A204.1 (cell line): ENCODE results near the gene NR3C2.

ENCODE experiments used
- FAIRE-seq: peaks from 2 replicates; lab custom pipeline; 2012; peaks lifted over from hg19 to GRCh38; lab: Jason Lieb, UNC

NR3C2 gene

GRCh38 chr4:148435654-148436406, 6.4 kb downstream of the NR3C2 start:
- FAIRE-seq, result no peak

DNA sequence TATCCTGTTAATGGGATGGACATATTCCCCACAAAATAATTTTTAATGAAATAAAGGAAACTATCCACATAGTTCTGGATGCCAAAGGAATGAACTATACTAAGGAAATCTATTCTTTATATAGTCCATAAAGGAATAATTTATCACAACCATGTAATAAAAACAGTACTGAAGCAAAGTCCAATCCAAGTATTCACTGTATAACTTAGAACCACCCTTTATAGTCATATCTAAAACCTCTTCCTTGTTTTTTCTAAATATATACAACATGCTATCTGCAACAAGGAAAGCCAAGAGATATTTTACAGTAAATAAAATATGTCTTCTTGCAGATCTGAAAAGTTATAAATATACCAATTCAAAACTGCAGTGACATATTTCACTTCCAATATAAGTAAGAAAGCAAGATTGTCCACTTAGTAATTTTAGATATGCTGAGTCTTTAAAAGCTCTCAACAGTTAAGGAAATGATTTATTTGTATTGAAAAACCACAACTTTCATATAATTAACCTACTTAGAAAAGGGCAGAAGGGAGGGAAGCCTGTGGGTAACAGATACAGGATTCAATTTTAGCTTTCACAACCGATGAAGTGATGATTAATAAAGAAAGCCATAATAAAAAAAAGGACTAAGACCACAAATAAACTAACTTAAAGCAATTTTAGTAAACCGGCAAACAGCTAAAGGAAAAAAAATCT, 8.0 kb downstream of the NR3C2 start:
- no peak for FAIRE-seq

- FAIRE-seq, result no peak
Measured at GRCh38 chr4:148431401-148431800, 10.8 kb downstream of the NR3C2 start.

DNA sequence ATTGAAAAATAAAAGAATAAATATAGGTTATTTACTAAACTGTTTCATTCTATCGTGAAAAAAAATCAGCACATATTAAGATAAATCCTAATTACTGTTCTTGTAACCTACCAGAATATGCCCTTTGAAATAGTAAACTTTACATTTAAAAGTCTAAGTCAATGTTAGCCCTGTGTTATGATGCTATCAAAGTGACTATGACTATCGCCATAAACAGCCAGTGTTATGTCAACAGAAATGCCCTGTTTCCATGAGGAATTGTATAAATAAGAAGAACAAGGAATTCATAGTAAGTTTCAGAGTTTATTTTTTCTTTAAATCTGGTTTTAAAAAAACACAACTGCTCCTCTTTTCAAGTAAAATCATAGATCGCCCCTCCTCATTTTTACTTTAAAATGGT, 11.4 kb downstream of the NR3C2 start:
- no peak for FAIRE-seq

- FAIRE-seq, result no peak
Measured at GRCh38 chr4:148429206-148429605, 13.0 kb downstream of the NR3C2 start.

GRCh38 chr4:148426643-148427042, 15.6 kb downstream of the NR3C2 start:
- no peak for FAIRE-seq

DNA sequence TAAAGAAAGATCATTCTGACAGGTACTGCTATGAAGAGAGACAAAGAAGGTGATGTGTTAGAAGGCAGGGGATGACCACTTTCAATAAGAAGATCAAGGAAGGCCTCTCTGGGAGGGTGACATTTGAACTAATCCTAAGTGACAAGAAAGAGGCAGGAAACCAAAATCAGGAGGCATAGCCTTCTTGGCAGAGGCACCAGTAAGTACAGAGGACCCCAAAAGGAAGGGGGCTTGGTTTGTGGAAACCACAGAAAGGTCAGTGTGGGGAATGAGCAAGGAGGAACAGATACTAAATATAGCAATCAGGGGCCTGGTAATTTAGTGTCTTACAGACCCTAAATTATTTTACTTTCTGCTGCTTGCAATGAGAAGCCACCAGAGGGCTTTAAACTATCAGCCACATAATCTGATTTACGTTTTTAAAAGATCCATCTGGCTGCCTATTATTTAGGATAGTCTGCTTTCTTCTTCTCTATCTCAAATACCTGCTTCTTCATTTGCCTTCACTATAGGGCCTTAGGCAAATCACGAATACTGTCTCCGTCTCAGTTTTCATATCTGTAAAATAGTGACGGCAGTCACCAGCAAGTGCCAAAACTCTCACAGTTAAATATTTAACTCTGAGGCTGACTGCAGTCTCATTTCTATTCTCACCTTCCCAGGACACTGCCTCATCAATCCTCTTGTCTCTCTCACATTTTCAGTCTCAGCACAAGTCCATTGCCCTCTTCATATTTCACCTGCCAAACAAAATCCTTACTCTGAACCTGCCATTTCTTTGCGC, 16.7 kb downstream of the NR3C2 start:
- FAIRE-seq, result no peak

DNA sequence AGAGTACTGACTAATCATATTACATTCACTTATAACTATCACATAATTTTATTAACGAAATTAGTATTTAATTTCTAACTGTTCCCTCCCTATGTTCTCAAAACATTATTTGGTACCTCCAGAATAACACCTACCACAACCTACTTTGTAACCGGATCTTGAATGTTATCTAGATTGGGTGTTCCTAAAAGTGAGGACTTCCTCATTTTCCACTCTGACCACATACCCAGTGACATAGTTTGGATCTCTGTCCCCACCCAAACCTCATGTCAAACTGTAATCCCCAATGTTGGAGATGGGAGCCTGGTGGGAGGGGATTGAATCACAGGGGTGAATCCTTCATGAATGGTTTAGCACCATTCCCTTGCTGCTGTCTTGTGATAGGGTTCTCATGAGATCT, 21.8 kb downstream of the NR3C2 start:
- no peak for FAIRE-seq

DNA sequence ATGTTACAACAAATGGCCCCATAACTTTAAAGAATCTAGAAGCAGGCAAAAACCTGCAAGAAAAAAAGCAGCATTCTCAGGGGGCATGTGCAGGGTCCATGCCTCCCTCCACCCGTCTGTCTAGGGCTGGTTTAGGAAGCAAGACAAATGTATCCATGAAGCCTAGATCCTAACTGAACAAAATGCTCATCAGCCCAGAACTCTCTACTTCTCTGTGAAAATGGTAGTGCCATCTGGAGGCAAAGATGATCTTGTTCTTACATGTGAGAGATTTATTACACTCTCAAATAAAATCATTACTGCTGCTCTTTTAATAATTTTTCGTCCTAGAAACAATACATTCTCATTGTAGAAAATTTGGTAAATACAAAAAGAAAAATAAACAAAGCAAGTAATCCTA, 26.7 kb downstream of the NR3C2 start:
- FAIRE-seq, result no peak

DNA sequence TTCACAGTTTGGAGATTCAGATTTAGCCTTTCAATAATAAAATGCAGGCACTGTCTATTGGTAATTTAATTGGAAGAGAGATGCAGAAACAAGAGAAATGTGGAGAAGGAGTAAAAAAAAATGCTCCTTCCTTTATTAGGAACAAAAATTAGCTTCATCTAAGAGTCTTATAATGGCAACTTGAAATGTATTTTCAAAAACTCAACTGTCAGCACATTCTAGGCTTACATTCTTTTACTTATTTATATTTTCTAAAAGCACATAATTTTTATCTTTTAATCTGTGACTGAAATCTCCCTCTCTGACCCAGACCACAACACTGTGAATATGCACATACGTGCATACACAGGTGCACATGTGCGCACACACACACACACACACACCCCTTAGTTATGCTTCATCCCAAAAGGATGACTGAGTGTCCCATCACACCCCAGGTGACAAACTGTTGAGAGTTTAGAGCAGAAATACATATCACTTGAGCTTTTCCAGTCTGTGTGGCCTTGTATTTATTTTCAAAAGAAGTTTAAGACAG, 29.7 kb downstream of the NR3C2 start:
- FAIRE-seq, result no peak

GRCh38 chr4:148405161-148405893, 36.9 kb downstream of the NR3C2 start:
- FAIRE-seq, result no peak

DNA sequence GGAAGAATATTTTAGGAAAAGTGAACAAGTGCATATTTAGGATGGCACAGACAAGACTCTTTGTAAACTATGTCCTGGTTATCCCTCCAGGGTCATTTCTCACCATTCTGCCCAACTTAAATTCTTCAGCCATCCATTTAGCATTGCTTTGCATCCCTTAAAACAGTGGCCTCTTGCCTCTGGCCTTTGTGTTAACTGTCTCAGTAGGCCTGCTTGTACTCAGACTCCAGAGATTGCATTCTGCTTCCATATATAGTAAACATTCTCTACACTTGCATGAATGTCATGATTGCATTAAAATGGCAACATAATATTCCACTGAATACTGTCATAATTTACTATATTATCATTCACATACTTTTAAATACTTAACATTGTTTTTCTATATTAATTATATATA, 43.2 kb downstream of the NR3C2 start:
- FAIRE-seq, result no peak

DNA sequence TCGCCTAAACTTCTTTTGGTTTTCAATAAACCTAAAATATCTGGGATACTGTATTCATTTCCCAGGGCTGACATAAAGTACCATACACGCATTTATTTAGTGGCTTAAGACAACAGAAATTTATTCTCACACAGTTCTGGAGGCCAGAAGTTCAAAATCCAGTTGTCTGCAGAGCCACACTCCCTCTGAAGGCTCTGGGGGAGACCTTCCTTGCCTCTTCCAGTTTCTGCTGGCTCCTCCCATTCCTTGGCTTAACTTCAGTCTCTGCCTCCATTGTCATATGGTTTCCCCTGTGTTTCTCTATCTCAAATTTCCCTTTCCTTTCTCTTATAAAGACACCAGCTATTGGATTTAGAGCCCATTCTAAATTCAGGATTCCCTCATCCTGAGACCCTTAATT, 44.4 kb downstream of the NR3C2 start:
- FAIRE-seq, result no peak

GRCh38 chr4:148396986-148397673, 45.1 kb downstream of the NR3C2 start:
- no peak for FAIRE-seq

DNA sequence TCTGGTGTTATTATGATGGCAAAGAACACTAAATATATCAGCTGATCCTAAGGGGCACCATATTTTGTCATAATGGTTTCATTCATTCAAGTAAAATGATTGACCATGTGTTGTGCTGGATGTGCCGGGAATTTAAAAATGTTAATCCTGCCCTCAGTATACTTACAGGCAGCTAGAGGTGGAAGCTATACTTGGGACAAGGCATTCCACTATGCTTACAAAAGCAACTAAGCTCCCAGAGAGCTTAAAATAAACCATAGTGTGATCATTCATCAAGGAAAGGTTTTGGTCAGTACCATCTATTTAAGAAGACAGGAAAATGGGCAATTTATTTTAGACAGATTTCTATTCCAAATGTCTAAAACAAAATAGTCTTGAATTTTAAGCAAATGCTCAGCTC, 46.4 kb downstream of the NR3C2 start:
- FAIRE-seq, result no peak

DNA sequence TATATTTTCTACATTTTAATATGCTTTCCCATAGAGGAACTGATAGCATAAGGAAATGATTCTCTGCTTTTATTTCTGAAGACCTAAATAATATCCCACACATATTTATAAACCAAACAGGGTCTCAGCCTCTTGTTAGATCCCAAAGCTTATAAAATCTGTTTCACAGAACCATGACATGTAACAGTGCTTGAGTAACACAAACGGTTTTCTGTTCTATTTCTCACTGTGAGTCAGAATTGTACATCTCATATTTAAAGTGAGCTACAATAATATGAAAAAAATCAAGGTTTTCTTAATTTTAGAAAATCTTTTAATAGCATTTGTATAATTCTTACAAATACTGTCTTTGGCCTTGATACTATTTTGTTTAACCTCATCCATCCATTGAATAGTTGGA, 51.2 kb downstream of the NR3C2 start:
- FAIRE-seq, result no peak

DNA sequence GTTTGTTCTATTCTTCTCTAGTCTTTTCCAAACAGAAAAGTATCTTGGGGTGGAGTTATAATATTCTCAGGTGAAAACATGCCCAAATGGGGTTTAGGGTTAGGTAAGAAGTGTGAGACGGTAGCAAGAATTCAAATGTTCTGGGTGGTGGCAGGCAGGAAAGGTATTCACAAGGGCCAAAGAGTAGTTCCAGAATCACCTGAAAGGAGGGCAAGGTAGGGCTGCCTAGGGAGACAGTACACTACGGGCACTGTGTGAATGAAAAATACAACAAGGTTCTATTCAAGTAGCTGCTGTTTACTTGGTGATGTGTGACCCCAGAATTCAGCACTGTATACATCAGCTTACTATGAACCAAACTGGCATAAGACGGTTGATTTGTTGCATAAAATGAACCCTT, 51.9 kb downstream of the NR3C2 start:
- no peak for FAIRE-seq

DNA sequence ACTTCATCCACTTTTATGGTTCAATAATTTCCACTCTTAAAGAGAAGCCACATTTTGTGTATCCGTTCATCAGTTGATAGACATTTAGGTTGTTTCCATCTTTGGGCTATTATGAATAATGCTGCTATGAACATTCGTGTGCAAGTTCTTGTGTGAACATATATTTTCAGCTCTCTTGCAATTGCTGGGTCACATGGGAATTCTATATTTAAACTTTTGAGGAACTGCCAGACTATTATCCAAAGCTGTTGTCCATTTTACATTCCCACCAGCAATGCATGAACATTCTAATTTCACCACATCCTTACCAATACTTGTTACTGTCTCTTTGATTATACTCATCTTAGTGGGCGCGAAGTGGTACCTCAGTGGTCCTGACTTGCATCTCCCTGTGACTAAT, 61.9 kb downstream of the NR3C2 start:
- FAIRE-seq, result no peak

GRCh38 chr4:148376151-148376550, 66.1 kb downstream of the NR3C2 start:
- FAIRE-seq, result no peak

DNA sequence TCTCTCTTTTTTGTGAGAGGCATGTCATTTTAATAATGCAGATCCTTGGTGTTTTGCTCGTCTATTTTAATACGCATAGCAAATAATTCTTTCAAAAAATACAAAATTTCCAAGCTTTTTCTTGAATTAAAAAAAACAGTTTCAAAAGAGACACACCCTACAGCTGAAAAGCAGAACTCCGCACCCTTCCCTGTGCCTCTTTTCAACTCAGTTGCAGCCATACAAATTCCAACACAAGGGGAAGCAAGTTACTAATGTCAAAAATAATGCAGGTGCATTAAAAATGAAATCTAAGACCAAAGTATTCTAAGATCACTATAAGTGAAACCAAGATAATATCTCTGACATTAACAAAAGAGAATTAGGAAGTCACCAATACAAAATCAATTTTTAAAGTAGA, 66.6 kb downstream of the NR3C2 start:
- FAIRE-seq, result no peak

- FAIRE-seq, result no peak
Measured at GRCh38 chr4:148373093-148373492, 69.1 kb downstream of the NR3C2 start.

DNA sequence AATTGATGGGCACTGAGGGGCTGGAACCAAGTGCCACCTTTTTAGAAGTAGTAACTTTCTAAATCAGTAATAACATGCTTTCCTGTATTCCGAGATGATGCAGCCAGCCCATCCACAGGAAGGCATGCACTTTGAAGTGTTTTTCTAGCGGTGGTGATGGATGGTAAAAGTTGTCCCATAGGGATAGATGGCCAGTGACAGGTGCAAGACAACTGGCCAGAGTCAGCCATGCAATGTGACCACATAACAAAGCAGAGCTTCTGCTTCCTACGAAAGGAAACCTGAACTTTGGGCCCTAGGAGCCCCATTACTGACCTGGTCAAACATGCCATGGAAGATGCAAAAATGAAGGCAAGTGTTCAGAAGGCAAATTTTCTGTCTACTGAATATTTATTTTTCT, 72.3 kb downstream of the NR3C2 start:
- FAIRE-seq, result no peak
